ENCODE data around the gene ELL.

Gene ELL

GRCh38 chr19:18444513-18444912, 77.4 kb downstream of the ELL start:
- no peak for TF ChIP-seq CTCF (IDR thresholded peaks at IDR 0.05; ENCODE audit: low read depth, low read length, missing control alignments)
- no peak for DNase-seq
- in situ Hi-C loops (cut with HindIII; ENCODE audit: low pct_ligation_motif_present, low sequenced_read_pairs), result no loop called here
- Histone ChIP-seq H3K27me3 (replicated peaks) (no peaks in the 10 kb centered on the region), H3K4me3 (ENCODE audit: low read depth, low read length) (no peak overlapping the region), H3K27ac (no peak overlapping the region), H3K36me3 (replicated peaks) (peaks cover 37% of the 10 kb centered on the region)

- DNase-seq, result no peak
- in situ Hi-C loops (cut with HindIII; ENCODE audit: low pct_ligation_motif_present, low sequenced_read_pairs), result no loop called here
- peaks cover 30% of the 10 kb centered on the region for H3K36me3 ChIP-seq (replicated peaks)
- no peaks in the 10 kb centered on the region for H3K27me3 ChIP-seq (replicated peaks)
- no peak overlapping the region for H3K27ac ChIP-seq
- no peak for TF ChIP-seq CTCF (IDR thresholded peaks at IDR 0.05; ENCODE audit: low read depth, low read length, missing control alignments)
- no peak overlapping the region for H3K4me3 ChIP-seq (ENCODE audit: low read depth, low read length)
Measured at GRCh38 chr19:18443831-18444230, 78.0 kb downstream of the ELL start.

- TF ChIP-seq CTCF (IDR thresholded peaks at IDR 0.05; ENCODE audit: low read depth, low read length, missing control alignments), result no peak
- Histone ChIP-seq H3K27ac (no peak overlapping the region), H3K27me3 (replicated peaks) (no peaks in the 10 kb centered on the region), H3K4me3 (ENCODE audit: low read depth, low read length) (no peak overlapping the region), H3K36me3 (replicated peaks) (peaks cover 29% of the 10 kb centered on the region)
- no peak for DNase-seq
- in situ Hi-C loops (cut with HindIII; ENCODE audit: low pct_ligation_motif_present, low sequenced_read_pairs), result no loop called here
Measured at GRCh38 chr19:18443406-18443805, 78.5 kb downstream of the ELL start.

- Histone ChIP-seq H3K36me3 (replicated peaks) (peaks cover 29% of the 10 kb centered on the region), H3K4me3 (ENCODE audit: low read depth, low read length) (no peak overlapping the region), H3K27me3 (replicated peaks) (no peaks in the 10 kb centered on the region), H3K27ac (no peak overlapping the region)
- TF ChIP-seq CTCF (IDR thresholded peaks at IDR 0.05; ENCODE audit: low read depth, low read length, missing control alignments), result no peak
- DNase-seq, result no peak
- in situ Hi-C loops (cut with HindIII; ENCODE audit: low pct_ligation_motif_present, low sequenced_read_pairs), result no loop called here
Measured at GRCh38 chr19:18442941-18443340, 78.9 kb downstream of the ELL start.

- H3K36me3 ChIP-seq (replicated peaks), result peaks cover 29% of the 10 kb centered on the region
- no peak for TF ChIP-seq CTCF (IDR thresholded peaks at IDR 0.05; ENCODE audit: low read depth, low read length, missing control alignments)
- in situ Hi-C loops (cut with HindIII; ENCODE audit: low pct_ligation_motif_present, low sequenced_read_pairs), result no loop called here
- H3K27ac ChIP-seq, result no peak overlapping the region
- no peak for DNase-seq
- H3K4me3 ChIP-seq (ENCODE audit: low read depth, low read length), result no peak overlapping the region
- H3K27me3 ChIP-seq (replicated peaks), result no peaks in the 10 kb centered on the region
Measured at GRCh38 chr19:18441804-18442788, 79.8 kb downstream of the ELL start.

All from brain microvascular endothelial cell (primary cell).